ENCODE measurements around the gene RHOT2. TPM values are rescaled to one million over a fixed set of nuclear protein-coding genes. Genes with fewer than 3 reads are reported as not detected.

Gene RHOT2
- total and polyA plus RNA-seq, 10 of the 15 experiments (the other 5 are each of a cell fraction or from before 2014, with no cell fraction given) = 3.7 to 174 (median 69.8) TPM

DNA sequence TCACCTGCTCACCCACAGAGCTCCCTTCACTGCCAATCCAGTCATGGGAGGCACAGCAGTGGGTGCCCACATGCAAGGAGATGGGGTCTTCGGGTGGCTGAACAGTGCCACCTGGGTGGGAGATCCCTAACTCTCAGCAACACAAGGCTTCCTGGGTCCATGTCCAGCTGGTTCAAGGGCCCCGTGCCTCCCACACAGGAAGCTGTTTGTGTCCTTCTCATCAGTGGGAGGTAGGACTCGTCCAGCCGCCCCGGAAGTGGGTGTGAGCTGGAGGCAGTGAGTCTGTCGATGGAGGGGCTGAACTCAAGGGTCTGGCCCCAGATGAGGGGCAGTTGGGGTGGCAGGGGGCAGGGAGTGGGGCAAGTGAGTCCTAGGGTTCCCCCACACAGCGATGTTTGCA, 36.1 kb downstream of the RHOT2 start:
- no peak for TF ChIP-seq POLR2AphosphoS2 (IDR thresholded peaks at IDR 0.05; ENCODE audit: low read depth, low read length)
- TF ChIP-seq NRF1 (conservative IDR thresholded peaks at IDR 0.05; ENCODE audit: low read depth, low read length) = no peak
- no peak for TF ChIP-seq POLR2AphosphoS5 (IDR thresholded peaks at IDR 0.05; ENCODE audit: low read length)
- TF ChIP-seq, protein P1, sequence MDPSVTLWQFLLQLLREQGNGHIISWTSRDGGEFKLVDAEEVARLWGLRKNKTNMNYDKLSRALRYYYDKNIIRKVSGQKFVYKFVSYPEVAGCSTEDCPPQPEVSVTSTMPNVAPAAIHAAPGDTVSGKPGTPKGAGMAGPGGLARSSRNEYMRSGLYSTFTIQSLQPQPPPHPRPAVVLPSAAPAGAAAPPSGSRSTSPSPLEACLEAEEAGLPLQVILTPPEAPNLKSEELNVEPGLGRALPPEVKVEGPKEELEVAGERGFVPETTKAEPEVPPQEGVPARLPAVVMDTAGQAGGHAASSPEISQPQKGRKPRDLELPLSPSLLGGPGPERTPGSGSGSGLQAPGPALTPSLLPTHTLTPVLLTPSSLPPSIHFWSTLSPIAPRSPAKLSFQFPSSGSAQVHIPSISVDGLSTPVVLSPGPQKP (IDR thresholded peaks at IDR 0.05; ENCODE audit: low read depth, low read length) = no peak
- TF ChIP-seq KLF5 (IDR thresholded peaks at IDR 0.05; ENCODE audit: partially characterized antibody) = no peak
- TF ChIP-seq, protein P2, sequence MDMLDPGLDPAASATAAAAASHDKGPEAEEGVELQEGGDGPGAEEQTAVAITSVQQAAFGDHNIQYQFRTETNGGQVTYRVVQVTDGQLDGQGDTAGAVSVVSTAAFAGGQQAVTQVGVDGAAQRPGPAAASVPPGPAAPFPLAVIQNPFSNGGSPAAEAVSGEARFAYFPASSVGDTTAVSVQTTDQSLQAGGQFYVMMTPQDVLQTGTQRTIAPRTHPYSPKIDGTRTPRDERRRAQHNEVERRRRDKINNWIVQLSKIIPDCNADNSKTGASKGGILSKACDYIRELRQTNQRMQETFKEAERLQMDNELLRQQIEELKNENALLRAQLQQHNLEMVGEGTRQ (IDR thresholded peaks at IDR 0.05; ENCODE audit: borderline replicate concordance, low read depth, low read length) = no peak
- TF ChIP-seq CREB1 (IDR thresholded peaks at IDR 0.05; ENCODE audit: low read depth) = no peak
- TF ChIP-seq TCF12 (IDR thresholded peaks at IDR 0.05; ENCODE audit: low read depth, low read length) = no peak
- TF ChIP-seq, protein P3, sequence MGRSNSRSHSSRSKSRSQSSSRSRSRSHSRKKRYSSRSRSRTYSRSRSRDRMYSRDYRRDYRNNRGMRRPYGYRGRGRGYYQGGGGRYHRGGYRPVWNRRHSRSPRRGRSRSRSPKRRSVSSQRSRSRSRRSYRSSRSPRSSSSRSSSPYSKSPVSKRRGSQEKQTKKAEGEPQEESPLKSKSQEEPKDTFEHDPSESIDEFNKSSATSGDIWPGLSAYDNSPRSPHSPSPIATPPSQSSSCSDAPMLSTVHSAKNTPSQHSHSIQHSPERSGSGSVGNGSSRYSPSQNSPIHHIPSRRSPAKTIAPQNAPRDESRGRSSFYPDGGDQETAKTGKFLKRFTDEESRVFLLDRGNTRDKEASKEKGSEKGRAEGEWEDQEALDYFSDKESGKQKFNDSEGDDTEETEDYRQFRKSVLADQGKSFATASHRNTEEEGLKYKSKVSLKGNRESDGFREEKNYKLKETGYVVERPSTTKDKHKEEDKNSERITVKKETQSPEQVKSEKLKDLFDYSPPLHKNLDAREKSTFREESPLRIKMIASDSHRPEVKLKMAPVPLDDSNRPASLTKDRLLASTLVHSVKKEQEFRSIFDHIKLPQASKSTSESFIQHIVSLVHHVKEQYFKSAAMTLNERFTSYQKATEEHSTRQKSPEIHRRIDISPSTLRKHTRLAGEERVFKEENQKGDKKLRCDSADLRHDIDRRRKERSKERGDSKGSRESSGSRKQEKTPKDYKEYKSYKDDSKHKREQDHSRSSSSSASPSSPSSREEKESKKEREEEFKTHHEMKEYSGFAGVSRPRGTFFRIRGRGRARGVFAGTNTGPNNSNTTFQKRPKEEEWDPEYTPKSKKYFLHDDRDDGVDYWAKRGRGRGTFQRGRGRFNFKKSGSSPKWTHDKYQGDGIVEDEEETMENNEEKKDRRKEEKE (IDR thresholded peaks at IDR 0.05) = no peak
- no peak for TF ChIP-seq SUPT20H (IDR thresholded peaks at IDR 0.05; ENCODE audit: borderline replicate concordance, control insufficient read depth, low read depth, low read length)
- Histone ChIP-seq H3K27ac (ENCODE audit: control insufficient read depth, insufficient read depth) (no peak overlapping the region), H3K4me3 (no peak overlapping the region), H3K79me2 (ENCODE audit: control insufficient read depth, insufficient read depth, low read length) (no peaks in the 10 kb centered on the region), H4K20me1 (ENCODE audit: control insufficient read depth, insufficient read depth) (no peaks in the 10 kb centered on the region), H3K27me3 (replicated peaks in 1 of 2; ENCODE audit: control insufficient read depth in 2 of 2, insufficient read depth in 2 of 2, low read length in 1 of 2) (peaks cover 0 to 11% of the 10 kb centered on the region in 2 experiments; a peak in 2 of 4 replicates), H3K9me3 (replicated peaks; ENCODE audit: control insufficient read depth, insufficient read depth, low read length) (no peaks in the 10 kb centered on the region), H2AFZ (ENCODE audit: control insufficient read depth, low read depth, low read length) (no peak overlapping the region), H3K4me1 (ENCODE audit: control insufficient read depth, insufficient read depth, low read length) (no peaks in the 10 kb centered on the region), H3K9ac (ENCODE audit: control insufficient read depth, insufficient read depth, low read length) (no peak overlapping the region), H3K36me3 (ENCODE audit: control insufficient read depth in 2 of 2, insufficient read depth in 2 of 2, low read length in 1 of 2) (no peaks in the 10 kb centered on the region), H3K4me2 (ENCODE audit: control insufficient read depth, insufficient read depth) (no peak overlapping the region)
- FAIRE-seq (no peak), ATAC-seq (no peak), DNase-seq (ENCODE audit: low read depth, low spot score) (no peak)
- WGBS (ENCODE audit: insufficient coverage, insufficient replicate concordance, low lambda C conversion rate, missing lambda C conversion rate) = 17% methylated on average over 7 of the region's 7 CpGs
- POLR2A ChIA-PET = no interaction called here
- CTCF ChIA-PET = no interaction called here
- intact Hi-C loops (cut with micrococcal nuclease; ENCODE audit: unreplicated experiment) = no loop called here
- RAD21 ChIA-PET (ENCODE audit: unreplicated experiment) = no interaction called here
- SMC1A ChIA-PET (ENCODE audit: uncharacterized antibody, unreplicated experiment) = interaction anchor here (0.6 kb wide), 1 partner anchor 81 kb away, joined by 3 read pairs; no protein-coding TSS in a partner anchor
- in situ Hi-C loops (cut with MboI) = no loop called here
- no TSS peak for BruUV-seq (replicated peaks)

Measured in GM12878 (cell line).